ENCODE data around the gene U2AF2.

The U2AF2 gene

GRCh38 chr19:55635856-55636440, 18.9 kb upstream of the U2AF2 start:
- DNase-seq (ENCODE audit: extremely low spot score): no peak
- TF ChIP-seq CTCF (IDR thresholded peaks at IDR 0.05; ENCODE audit: control extremely low read depth, extremely low read depth, low read depth, missing control alignments): no peak
- ChIA-PET POLR2A (interaction anchor here (1.9 to 2.7 kb wide), 2 partner anchors 12 to 19 kb away, joined by 7 to 8 read pairs; partner anchors contain the start of genes CCDC106 and U2AF2), CTCF (interaction anchor here (1.0 to 9.0 kb wide), 6 partner anchors 11 to 30 kb away, joined by 3 to 84 read pairs (median 4); partner anchors contain the start of genes CCDC106, U2AF2 and ZNF784)

- ChIA-PET CTCF (interaction anchor here (0.9 to 9.0 kb wide), 10 partner anchors 10 to 673 kb away, joined by 3 to 84 read pairs (median 4); partner anchors contain the start of genes CCDC106, U2AF2 and ZNF784), POLR2A (interaction anchor here (0.8 to 2.7 kb wide), 4 partner anchors 11 to 49 kb away, joined by 4 to 8 read pairs (median 4); partner anchors contain the start of genes CCDC106 and U2AF2)
- no peak for DNase-seq (ENCODE audit: extremely low spot score)
- TF ChIP-seq CTCF (IDR thresholded peaks at IDR 0.05; ENCODE audit: control extremely low read depth, extremely low read depth, low read depth, missing control alignments): no peak
Observed at GRCh38 chr19:55636723-55637122, 18.1 kb upstream of the U2AF2 start.

DNA sequence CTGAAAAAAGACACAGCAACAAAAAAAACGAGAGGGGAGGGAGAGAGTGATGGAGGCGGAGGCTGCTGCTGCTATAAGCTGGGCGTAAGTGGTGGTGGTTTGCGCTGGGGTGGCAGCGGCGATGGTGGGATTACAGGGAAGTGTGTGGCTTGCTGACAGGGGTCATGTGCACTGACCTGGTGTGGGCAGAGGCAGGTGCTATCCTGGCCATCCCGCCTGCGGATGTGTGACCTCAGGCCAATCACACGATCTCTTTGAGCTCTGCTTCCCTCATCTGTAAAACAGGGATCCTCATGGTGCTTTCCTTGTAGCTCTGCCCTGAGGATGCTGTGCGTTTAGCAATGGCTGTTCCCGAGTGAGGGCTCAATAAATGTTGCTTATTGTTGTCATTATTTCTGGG, 17.3 kb upstream of the U2AF2 start:
- POLR2A ChIA-PET: interaction anchor here (0.7 to 2.7 kb wide), 5 partner anchors 10 to 172 kb away, joined by 3 to 8 read pairs (median 4); partner anchors contain the start of gene CCDC106
- no peak for TF ChIP-seq CTCF (IDR thresholded peaks at IDR 0.05; ENCODE audit: control extremely low read depth, extremely low read depth, low read depth, missing control alignments)

GRCh38 chr19:55638864-55639359, 15.9 kb upstream of the U2AF2 start:
- peak; percentile 43 for TF ChIP-seq CTCF (IDR thresholded peaks at IDR 0.05; ENCODE audit: control extremely low read depth, extremely low read depth, low read depth, missing control alignments)
- DNase-seq (ENCODE audit: extremely low spot score): no peak
- ChIA-PET CTCF (interaction anchor here (1.3 to 9.0 kb wide), 6 partner anchors 8 to 694 kb away, joined by 3 to 84 read pairs (median 4); partner anchors contain the start of genes CCDC106 and U2AF2), POLR2A (interaction anchor here (0.6 kb wide), 1 partner anchor 16 kb away, joined by 7 read pairs; no protein-coding TSS in a partner anchor)

More for the DNA sequence above, 17.3 kb upstream of the U2AF2 start:
- CTCF ChIA-PET: interaction anchor here (0.7 to 9.0 kb wide), 10 partner anchors 10 to 672 kb away, joined by 3 to 84 read pairs (median 4); partner anchors contain the start of genes CCDC106, NAT14, U2AF2 and ZNF865
- no peak for DNase-seq (ENCODE audit: extremely low spot score)

- POLR2A ChIA-PET: interaction anchor here (0.6 kb wide), 1 partner anchor 238 kb away, joined by 4 read pairs; no protein-coding TSS in a partner anchor
Observed at GRCh38 chr19:55640043-55640576, 14.7 kb upstream of the U2AF2 start.

More at GRCh38 chr19:55640043-55640576, 14.7 kb upstream of the U2AF2 start:
- CTCF ChIA-PET: interaction anchor here (0.6 to 2.2 kb wide), 3 partner anchors 14 to 499 kb away, joined by 3 to 10 read pairs (median 3); partner anchors contain the start of gene U2AF2
- DNase-seq (ENCODE audit: extremely low spot score): peak; percentile 60
- peak; percentile 68 for TF ChIP-seq CTCF (IDR thresholded peaks at IDR 0.05; ENCODE audit: control extremely low read depth, extremely low read depth, low read depth, missing control alignments)

Data from GM10248 (cell line).